ENCODE data around the gene TMPO.
"Not testable (repeated sequence)": the region's sequence is repeated elsewhere in the genome, so short reads cannot be mapped to it uniquely, and the experiment has no call there.

The TMPO gene

DNA sequence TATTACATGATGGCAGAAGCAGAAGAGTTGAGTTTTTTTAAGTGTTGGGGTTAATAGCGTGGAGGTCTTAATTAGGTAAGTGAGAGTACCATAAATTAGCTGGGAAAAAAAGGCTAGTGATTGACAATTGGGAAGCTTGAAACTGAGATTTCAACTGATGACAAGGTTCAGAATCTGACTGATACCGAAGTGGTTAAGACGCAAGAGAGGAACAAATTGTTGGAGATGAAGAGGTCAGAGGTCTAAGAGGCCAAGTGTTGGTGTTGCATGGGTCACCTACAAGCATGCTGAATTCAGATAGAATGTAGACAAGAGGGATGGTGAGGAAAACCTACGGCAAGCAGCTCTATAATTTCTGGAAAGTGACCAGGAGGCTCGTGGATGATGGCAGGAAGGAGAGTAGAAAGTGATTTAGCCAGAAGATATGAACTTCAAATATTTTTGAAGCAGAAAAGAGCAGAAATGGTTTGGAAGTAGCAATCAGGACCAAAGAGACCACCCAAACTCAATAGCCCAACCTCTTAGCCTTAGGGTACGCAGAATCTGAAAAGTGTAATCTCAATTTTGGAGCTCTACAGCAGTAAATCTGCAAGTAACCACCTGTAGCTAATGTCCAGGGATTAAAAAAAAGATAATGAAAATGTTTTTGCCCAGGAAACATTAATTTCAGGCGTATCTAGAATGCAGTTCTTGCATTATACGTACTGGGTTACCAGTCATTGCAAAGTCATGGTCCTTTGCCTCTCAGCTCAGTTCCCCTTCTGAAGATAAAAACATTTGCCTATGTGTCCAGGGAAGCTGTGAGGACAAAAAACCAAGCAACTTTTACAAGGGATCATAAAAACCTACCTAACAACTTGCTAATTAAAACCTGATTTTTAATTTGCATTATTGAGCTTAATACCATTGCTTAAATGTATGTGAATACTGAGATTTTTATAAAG lies 1.7 kb upstream of the TMPO start:
- DNase-seq, result no peak

DNA sequence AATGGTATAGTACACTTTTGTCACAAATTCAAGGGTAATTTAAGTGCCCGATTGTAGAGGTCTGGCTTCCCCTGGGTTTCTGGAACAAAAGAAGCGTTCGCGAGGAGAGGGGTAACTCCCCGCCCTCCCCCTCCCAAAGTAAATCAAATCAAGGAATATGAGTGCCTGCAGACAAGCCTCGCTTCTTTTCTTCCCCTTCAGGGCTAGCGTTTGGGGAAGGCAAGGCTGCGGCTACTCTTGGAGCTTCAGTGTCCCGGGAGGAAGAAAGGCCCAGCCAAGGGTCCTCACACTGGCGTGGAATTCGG lies 456 bp upstream of the TMPO start:
- DNase-seq, result peak; percentile 60

DNA sequence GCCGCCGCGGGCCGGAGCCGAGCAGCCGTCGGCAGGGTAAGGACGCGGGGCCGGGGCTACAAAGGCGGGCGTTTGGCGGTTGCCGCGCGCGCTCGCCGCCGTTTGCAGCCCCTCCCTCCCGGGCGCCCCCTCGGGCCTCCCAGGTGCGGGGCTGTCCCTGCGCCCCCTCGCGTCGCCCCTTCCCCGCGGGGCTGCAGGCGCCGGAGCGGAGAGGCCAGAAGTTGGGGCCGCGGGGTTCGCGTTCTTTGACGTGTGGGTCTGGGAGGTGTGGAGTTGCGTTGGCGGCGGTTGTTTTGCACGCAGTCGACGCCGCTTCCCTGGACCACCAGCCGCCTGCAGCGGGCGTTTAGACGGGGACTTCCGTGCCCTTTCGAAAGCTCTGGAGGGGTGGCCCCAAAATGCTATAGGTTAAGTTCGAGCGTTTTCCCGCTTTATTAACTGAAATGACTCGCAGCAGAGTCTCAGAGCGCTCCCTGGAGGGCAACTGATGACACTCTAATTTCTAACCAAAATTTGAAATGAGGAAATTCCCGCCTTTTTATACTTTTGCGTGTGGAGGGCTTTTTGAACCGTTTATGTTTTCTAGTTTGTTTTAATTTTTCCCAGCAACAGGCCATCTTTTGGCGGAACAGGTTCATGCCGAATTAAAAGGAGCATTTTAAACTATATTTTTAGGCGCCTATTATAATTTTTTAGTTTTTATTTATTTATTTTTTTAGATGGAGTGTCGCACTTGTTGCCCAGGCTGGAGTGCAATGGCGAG lies 902 bp downstream of the TMPO start:
- DNase-seq, result peak; percentile 81

DNA sequence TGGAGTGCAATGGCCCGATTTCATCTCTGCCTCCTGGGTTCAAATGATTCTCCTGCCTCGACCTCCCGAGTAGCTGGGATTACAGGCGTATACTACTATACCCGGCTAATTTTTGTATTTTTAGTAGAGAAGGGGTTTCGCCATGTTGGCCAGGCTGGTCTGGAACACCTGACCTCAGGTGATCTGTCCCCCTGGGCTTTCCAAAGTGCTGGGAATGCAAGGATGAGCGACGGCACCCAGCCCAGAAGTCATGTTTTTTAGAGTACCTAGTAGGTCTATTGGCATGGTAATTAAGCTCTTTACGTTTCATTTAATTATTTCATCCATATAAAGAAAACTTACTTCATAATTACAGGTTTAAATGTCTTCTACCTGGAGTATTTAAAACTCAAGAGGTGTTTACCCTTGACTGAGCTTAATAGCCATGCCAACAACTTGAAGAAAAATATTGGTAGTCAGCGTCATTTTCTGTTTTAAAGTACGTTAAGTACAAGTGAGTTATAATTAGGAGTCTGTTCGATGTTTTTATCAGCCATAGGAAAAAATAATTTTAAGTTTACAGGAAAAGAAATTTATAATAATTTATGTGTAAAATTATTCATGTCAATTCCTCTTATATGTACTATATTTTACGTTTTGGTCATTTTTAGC lies 4.0 kb downstream of the TMPO start:
- DNase-seq, result no peak

DNA sequence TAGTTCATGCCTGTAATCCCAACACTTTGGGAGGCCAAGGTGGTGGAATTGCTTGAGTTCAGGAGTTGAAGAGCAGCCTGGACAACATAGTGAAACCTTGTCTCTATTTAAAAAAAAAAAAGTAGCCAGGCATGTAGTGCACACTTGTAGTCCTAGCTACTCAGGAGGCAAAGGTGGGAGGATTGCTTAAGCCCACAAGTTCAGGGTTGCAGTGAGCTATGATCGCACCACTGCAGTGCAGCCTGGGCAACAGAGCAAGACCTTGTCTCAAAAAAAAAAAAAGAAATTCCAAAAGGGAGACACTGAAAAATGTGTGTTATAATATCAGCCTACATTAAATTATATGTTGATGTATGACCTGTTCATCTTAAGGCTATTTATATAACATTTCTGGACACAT lies 14.7 kb downstream of the TMPO start:
- DNase-seq, result no peak

DNA sequence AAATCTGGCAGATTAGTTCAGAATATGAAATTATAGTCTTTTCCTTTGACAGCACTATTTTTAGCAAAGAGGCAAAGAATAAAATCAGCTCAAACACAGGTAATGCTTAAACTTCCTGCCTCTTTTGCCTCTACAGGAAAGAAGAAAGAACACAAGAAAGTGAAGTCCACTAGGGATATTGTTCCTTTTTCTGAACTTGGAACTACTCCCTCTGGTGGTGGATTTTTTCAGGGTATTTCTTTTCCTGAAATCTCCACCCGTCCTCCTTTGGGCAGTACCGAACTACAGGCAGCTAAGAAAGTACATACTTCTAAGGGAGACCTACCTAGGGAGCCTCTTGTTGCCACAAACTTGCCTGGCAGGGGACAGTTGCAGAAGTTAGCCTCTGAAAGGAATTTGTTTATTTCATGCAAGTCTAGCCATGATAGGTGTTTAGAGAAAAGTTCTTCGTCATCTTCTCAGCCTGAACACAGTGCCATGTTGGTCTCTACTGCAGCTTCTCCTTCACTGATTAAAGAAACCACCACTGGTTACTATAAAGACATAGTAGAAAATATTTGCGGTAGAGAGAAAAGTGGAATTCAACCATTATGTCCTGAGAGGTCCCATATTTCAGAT lies 17.4 kb downstream of the TMPO start:
- DNase-seq, result no peak

DNA sequence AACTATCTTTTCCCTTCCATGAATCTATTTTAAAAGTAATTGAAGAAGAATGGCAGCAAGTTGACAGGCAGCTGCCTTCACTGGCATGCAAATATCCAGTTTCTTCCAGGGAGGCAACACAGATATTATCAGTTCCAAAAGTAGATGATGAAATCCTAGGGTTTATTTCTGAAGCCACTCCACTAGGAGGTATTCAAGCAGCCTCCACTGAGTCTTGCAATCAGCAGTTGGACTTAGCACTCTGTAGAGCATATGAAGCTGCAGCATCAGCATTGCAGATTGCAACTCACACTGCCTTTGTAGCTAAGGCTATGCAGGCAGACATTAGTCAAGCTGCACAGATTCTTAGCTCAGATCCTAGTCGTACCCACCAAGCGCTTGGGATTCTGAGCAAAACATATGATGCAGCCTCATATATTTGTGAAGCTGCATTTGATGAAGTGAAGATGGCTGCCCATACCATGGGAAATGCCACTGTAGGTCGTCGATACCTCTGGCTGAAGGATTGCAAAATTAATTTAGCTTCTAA lies 18.4 kb downstream of the TMPO start:
- DNase-seq, result no peak

DNA sequence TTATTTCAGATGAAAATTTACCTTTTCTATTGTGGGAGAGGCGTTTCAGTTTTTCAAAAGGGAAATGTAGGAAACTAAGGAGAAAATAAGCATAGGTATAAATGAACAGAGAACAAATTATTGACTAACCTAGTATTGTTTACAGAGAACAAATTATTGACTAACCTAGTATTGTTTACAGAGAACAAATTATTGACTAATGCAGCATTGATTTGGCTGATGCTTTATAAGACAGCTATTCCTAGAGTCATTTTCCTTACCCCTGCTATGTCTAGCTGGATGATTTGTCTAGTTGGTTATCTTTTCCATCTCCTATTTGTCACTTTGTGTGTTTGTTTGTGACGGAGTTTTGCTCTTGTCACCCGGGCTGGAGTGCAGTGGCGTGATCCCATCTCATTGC lies 22.6 kb downstream of the TMPO start:
- no peak for DNase-seq

DNA sequence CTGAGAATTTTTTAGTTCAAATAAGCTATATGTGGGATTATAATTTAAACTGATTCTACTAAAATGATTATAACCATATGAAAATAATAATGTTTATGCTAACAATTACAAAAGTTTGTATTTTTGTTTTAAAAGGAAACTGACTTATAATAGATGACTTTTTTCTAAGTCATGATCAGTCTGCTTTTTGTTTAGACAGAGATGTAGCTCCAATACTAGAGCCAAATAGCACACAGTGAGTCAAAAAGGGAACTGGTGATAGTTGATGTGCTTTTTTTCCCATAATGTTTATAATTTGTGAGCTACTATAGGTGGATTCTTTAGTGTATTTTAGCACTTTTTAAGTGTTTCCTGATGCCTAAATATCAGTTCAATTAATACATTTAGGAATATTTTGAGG lies 28.3 kb downstream of the TMPO start:
- no peak for DNase-seq

DNA sequence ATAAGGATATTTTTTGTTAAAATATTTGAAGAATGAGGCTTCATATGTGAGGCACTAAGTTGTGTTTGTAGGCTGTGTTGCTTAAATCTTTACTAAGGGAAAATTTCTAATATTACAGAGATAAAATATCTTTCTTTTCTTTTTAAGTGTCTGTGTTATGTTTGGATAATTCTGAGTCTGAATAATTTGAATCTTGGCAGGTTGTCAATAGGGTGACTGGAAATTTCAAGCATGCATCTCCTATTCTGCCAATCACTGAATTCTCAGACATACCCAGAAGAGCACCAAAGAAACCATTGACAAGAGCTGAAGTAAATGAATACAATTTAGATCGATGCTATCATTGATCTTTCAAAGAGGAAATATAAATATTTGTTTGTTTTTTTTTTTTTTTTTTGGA lies 29.4 kb downstream of the TMPO start:
- DNase-seq, result no peak

DNA sequence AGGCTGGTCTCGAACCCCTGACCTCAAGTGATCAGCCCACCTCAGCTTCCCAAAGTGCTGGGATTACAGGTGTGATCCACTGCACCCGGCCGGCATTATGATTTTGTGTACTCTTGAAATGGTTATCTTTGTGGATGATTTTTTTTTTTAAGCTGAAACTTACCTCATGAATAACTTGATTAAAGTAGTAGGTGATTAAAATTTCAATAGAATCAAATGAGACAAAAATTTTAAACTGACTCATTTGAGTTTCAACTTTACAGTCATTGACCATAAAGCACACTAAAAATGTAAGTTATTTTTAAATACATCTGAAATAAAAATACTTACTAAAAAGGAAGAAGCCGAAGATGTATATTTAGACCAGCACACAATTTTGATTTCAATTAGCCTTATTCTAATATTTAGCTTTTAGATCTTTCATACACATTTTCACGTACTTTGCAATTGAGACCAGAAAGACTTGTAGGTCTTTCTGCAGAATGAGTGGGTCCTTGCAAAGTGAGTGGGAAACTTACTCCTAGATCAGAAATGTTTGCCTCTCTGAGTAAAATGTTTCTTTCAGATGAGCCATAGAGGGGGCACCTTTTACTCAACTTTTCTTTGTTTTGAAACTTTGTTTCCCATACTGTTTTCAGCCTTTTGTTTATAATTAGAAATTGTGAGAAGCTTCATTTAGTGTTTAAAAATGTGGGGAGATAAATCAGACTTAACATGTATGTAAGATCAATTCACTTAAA lies 34.2 kb downstream of the TMPO start:
- no peak for DNase-seq

DNA sequence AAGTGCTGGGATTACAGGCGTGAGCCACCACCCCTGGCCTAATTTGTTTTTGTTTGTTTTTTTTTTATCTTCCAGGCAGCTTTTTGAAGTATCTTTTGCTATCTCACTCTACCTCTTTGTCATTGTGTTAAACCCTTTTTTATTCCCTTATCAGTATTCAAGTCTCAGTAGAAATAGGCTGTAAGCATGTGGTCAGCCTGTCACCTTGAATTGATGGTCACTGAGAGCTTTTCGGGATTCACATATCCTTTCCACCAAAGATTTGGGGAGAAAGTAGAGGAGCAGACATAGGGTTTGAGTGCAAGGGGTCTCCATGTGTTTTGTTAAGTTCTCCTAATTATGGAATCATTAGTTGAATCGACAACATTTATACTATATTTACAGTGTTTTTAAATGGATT lies 36.4 kb downstream of the TMPO start:
- no peak for DNase-seq

DNA sequence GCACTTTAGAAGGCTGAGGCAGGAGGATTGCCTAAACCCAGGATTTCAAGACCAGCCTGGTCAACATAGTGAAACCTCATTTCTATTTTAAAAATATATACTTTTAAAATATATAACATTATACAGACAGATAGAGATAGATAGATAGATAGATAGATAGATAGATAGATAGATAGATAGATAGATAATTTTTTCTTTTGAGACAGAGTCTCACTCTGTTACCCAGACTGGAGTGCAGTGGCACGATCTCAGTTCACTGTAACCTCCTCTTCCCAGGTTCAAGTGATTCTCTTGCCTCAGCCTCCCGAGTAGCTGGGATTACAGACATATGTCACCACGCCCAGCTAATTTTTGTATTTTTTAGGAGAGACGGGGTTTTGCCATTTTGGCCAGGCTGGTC lies 42.7 kb downstream of the TMPO start:
- not testable (repeated sequence) for DNase-seq

DNA sequence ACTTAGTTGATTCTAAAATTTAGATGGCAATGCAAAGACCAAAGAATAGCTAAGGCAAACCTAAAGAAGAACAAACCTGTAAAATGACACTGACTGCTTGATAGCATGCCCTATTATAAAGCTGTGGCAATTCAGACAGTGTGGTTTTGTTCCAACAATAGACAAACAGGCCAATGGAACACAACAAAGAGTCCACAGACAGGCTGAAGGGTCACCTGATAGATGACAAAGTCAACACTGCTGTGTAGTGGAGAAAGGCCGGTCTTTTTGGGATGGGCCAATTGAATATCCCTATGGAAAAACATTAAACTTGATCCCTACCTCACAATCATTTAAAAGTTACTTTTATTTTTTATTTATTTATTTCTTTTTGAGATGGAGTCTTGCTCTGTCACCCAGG lies 44.3 kb downstream of the TMPO start:
- no peak for DNase-seq

DNA sequence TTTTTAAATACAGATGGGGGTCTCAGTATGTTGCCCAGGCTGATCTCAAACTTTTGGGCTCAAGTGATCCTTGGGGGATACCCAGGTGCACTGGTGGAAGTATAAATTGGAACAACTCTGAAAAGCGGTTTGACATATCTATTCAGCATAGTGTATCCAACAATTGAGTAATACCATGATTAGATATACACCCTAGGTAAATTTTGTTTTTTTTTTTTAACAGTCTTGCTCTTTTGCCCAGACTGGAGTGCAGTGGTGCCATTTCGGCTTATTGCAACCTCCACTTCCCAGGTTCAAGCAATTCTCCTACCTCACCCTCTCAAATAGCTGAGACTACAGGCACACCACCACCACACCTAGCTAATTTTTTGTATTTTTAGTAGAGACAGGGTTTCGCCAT lies 46.5 kb downstream of the TMPO start:
- DNase-seq, result no peak

DNA sequence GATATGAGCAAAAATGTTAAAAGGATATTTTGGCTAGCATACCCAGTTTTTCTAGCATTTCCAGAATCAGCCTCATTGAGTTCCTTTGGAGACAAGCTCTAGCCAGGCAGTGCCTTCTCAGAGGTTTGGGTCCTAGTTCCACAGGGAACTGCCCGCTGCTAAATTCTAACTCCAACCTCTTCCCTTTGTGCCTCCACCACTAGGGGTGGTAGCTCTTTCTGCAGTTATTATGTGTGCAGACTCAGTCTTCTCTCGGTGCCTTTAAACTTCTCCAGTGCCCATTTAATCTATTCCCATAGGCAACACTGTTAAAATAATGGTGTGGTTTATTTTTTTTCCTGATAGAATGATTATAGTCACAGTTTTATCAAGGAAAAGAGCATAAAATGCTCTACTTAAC lies 56.6 kb downstream of the TMPO start:
- no peak for DNase-seq

DNA sequence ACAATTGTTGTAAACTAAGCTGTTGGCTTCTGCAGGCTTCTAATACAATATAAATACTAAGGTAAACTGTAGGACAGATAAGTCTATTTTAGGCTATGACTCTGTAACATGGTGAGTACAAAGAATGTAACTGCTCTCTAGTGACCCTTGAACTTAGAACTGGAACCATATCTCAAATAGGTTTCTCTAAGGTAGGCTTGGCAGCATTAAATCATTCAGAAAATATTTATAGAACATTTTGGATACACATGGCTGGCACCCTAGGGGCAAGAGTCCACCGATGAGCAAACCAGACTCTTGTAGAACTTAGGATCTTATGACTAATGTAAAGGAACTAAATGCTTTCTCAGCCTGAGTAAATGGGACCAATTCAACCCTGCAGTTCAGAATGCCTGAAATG lies 58.7 kb downstream of the TMPO start:
- DNase-seq, result no peak

DNA sequence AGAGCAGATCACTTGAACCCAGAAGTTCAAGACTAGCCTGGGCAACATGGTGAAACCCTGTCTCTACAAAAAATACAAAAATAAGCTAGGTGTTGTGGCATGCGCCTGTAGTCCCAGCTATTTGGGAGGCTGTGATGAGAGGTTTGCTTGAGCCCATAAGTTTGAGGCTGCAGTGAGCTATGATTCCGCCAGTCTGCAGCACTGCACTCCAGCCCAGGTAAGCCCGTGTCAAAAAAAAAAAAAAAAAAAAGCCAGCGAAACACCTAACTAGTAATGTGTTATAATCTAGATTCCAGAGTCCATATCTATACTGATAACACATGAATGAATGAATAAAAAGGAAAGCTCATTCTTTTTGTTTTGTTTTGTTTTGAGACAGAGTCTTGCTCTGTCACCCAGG lies 59.6 kb downstream of the TMPO start:
- DNase-seq, result no peak

DNA sequence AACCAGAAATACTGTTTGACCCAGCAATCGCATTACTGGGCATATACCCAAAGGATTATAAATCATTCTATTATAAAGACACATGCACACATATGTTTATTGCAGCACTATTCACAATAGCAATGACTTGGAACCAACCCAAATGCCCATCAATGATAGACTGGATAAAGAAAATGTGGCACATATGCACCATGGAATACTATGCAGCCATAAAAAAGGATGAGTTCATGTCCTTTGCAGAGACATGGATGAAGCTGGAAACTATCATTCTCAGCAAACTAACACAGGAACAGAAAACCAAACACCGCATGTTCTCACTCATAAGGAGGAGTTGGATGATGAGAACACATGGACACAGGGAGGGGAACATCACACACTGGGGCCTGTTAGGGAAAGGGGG lies 61.4 kb downstream of the TMPO start:
- DNase-seq, result not testable (repeated sequence)

DNA sequence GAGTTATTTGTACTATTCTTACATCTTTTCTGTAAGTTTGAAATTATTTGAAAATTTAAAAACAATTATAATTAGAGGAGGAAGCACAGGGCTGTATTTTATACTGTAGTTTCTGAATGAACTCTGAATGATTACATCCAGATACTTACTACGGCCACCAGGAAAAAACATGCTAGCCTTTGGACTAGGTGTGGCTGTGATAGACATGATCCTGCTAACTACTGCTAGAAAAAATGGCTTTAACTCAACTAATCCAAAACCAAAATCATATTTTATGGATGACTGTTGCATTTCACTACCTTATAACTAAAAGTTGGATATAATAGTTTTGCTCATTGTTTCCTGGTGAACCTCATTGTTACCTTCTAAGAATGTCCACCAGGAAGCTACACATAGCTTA lies 63.0 kb downstream of the TMPO start:
- no peak for DNase-seq

DNA sequence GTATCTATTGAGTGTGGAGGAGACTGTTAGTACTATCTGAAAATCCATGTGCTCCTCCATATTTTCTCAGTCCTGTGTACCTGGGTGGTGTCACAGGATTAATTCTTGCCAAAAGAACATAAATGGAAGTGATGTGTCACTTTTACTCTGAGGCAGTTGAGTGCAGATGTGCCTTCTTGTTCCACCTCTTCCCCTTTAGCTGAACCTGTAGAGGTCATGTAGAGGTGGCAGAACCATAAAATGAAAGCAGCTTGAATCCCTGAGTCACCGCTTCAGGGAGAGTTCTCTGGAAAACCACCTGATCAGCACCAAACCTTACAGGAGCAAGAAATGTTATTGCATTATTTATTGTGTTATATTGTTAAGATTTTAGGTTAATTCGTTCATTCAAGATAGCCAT lies 63.4 kb downstream of the TMPO start:
- DNase-seq, result no peak

DNA sequence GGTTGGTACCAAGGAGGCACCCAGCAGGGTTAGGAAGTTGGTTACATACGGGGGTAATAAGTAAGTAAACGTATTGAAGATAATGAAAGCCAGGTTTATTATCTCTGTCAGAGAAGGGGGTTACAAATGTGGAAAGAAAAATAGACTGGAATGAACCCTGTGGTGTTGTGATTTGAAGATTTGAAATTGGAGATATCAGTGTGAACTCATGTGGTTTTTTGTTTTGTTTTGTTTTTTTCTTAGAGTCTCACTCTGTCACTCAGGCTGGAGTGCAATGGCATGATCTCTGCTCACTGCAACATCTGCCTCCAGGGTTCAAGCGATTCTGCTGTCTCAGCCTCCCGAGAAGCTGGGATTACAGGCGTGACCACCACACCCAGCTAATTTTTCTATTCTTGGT lies 64.0 kb downstream of the TMPO start:
- DNase-seq, result no peak

DNA sequence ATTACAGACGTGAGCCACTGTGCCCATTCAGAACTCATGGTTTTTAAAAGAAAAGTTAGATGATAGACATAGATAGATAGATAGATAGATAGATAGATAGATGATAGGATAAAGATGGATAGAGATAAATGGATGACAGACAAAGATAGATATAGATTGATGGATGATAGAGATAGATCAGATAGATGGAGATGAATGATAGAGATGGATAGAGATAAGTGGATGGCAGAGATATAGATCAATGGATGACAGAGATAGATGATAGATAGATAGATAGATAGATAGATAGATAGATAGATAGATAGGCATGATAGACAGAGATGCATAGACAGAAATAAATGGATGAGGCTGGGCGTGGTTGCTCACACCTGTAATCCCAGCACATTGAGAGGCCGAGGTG lies 64.4 kb downstream of the TMPO start:
- DNase-seq, result no peak
